GM20000 (cell line): ENCODE results near the gene PKIG.
A peak's percentile ranks its signal among the peaks of the same experiment; 100 is the strongest.

Source experiments
- DNase-seq: peaks from one replicate; pipeline ENCODE4 v3.0.0; 2012; ENCODE audit warnings: low spot score
- TF ChIP-seq, protein P1 (sequence below): IDR thresholded peaks from 2 replicates; pipeline ENCODE4 v1.5.1; 2012; ENCODE audit warnings: mild to moderate bottlenecking, control low read depth; ENCODE audit errors: extremely low read depth, missing control alignments

Gene PKIG

DNA sequence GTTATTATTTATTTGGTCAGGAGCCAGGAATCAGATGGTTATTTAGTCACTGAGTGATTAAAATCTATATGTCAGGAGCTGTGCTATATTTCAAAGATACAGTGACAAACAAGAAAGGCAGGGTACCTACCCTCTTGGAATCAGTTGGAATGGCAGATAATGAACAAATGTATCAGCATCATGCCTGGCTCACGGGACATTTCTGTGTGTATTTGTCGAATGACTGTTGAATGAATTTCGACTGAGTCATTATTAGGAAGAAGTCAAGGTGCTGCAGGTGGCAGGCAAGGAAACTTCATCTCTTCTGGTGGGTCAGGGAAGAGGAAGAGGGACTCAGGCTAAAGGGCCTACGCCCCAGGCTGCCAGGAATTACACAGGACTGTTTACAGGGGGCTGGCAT, 13.6 kb downstream of the PKIG start:
- no peak for DNase-seq
- TF ChIP-seq, protein P1, sequence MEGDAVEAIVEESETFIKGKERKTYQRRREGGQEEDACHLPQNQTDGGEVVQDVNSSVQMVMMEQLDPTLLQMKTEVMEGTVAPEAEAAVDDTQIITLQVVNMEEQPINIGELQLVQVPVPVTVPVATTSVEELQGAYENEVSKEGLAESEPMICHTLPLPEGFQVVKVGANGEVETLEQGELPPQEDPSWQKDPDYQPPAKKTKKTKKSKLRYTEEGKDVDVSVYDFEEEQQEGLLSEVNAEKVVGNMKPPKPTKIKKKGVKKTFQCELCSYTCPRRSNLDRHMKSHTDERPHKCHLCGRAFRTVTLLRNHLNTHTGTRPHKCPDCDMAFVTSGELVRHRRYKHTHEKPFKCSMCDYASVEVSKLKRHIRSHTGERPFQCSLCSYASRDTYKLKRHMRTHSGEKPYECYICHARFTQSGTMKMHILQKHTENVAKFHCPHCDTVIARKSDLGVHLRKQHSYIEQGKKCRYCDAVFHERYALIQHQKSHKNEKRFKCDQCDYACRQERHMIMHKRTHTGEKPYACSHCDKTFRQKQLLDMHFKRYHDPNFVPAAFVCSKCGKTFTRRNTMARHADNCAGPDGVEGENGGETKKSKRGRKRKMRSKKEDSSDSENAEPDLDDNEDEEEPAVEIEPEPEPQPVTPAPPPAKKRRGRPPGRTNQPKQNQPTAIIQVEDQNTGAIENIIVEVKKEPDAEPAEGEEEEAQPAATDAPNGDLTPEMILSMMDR, result no peak

DNA sequence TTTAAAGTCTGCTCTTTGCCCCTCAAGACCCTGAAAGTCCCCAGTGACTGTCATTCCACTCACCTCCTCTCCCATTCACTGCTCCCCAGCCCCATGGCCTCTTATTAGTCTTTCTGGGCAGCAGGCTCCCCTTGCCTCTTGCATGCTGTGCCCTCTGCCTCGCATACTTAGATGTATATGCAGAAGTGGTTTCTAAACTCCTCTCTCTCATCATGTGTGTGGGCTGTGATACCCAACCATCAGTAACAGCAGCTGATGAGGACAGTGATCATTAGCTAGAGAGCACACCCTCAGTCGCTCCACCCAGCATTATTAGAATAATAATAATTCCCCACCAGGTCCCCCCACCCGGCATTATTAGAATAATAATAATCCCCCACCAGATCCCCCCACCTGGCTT, 14.5 kb downstream of the PKIG start:
- TF ChIP-seq, protein P1, result no peak

DNA sequence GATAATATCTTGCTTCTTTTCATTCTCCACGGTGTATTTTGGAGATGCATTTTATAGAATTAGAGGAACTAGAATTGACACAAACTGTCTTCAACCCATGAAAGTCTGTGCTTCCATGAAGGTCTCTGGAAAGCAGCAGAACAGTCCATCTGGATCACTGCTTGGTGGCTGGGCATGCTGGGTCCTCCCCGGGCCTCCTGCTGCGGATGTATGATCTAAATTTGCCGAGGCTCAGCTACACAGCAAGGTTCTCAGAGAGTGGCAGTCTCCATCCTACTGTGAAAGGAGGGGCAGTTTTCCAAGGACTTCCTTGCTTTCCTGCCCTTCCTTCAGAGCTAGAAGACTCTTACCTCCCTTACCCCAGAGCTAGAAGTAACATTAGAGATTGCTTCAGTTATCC, 15.1 kb downstream of the PKIG start:
- TF ChIP-seq, protein P1, result no peak
- DNase-seq, result no peak

More for the DNA sequence above, 14.5 kb downstream of the PKIG start:
- DNase-seq, result no peak

DNA sequence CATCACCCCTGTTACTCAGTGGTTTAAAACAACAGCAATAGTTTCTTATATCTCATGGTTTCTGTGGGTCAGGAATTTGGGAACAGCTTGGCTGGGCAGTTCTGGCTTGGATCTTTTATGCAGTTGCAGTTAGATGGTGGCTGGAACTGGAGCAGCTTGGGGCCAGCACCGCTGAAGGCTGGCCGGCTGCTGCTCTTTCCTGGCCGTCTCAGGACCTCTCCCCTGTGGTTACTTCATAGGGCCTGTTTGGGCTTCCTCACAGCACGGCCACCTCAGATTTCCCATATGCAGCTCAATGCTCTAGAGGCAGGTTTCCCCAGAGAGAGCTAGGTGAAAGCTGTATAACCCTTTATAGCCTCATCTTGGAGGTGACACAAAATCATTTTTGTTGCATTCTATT, 15.6 kb downstream of the PKIG start:
- TF ChIP-seq, protein P1, result no peak
- no peak for DNase-seq

DNA sequence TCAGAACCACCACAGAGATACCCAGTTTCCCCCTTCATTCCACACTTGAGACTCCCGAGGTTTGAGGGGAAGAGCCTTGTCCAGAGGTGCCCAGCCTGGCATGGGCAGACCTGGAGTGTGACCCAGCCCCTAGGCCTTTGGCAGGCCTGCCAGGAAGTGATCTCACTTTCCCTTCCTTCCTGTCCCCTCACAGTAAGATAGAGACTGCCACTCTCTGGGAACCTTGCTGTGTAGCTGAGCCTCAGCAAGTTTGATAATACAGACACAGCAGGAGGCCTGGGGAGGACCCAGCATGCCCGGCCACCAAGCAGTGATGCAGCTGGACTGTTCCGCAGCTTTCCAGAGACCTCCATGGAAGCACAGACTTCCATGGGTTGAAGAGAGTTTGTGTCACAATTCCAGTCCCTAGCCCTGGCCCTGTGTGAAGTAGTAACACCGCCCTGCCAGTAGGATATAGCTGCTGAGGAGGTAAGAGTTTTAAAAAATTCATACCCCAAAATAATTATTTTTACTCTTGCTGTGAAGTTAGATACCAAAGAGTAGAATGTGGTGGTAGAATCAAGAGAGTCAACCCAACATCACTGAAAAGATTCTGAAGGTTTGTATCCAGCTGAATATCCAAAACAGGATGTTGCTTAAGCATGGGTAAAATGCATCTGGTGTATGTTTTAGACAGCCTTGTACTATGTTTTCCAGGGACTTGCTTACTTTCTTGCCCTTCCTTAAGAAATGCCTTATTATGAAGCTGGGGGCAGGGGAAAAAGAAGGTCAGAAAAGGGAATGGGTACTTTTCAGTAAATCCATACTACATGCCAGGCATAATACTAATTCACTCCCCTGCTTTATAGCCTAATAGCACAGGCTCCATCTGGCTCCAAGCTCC, 16.3 kb downstream of the PKIG start:
- DNase-seq, result peak; percentile 44

DNA sequence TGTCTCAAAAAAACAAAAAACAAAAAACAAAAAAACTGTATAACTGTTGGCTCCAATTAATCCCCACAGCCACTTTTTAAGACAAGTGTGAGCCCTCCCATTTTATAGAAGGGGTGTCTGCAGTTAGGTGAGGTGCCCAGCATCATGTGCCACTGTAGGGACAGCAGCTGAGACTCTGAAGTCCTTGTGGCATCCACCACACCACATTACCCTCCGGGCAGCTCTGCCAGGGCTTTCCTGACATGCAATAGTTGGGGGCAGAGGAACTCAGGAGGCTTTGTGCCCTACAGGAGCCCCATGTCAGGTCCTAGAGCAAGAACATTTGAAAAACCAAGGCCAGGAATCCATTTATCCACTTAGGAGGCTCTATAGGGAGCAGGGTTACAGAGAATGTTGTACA, 17.3 kb downstream of the PKIG start:
- TF ChIP-seq, protein P1, result no peak
- DNase-seq, result no peak

More for the DNA sequence above, 16.3 kb downstream of the PKIG start:
- TF ChIP-seq, protein P1, result no peak

DNA sequence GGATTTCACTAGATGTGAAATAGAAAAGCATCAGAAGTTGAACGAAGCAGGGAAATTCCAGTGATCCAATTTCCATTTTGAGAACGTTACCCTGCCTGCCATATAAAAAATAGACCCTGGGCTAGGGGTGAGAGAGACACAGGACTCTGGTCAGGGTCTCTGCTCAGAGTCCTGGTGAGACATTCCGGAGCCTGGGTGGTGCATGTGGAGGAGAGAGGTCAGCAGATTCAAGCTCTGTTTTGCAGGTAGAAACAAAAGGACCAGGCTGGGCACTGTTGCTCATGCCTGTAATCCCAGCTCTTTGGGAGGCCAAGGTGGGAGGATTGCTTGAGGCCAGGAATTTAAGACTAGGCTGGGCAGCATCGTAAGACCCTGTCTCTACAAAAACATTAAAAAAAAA, 17.9 kb downstream of the PKIG start:
- DNase-seq, result no peak
- TF ChIP-seq, protein P1, result no peak
